GM18861 (cell line): Measurements from ENCODE around the gene LXN.
A peak's percentile ranks its signal among the peaks of the same experiment; 100 is the strongest.
"Not testable (repeated sequence)": the region's sequence is repeated elsewhere in the genome, so short reads cannot be mapped to it uniquely, and the experiment has no call there.

Experiments used
- ATAC-seq: cut with Tn5 transposase; IDR thresholded peaks from one replicate; pipeline ENCODE4 v1.9.1; 2021; ENCODE audit not compliant: unreplicated experiment

Gene LXN

GRCh38 chr3:158672215-158673176 is at the start of gene LXN:
LXN (minus strand) TSS chr3:158672648; CDS start chr3:158672478, 170 bp downstream.
- ATAC-seq = peak; percentile 99

- no peak for ATAC-seq
Measured at GRCh38 chr3:158722108-158722507, 49.7 kb upstream of the LXN start.

- no peak for ATAC-seq
Measured at GRCh38 chr3:158718490-158719170, 46.2 kb upstream of the LXN start.

- ATAC-seq = no peak
Measured at GRCh38 chr3:158717576-158717975, 45.1 kb upstream of the LXN start.

- ATAC-seq = no peak
Measured at GRCh38 chr3:158713094-158713499, 40.6 kb upstream of the LXN start.

- ATAC-seq = no peak
Measured at GRCh38 chr3:158712443-158712842, 40.0 kb upstream of the LXN start.

- ATAC-seq = no peak
Measured at GRCh38 chr3:158711886-158712285, 39.4 kb upstream of the LXN start.

- ATAC-seq = no peak
Measured at GRCh38 chr3:158710601-158711000, 38.2 kb upstream of the LXN start.

GRCh38 chr3:158709666-158710083 is 37.2 kb upstream of the LXN start:
- no peak for ATAC-seq

GRCh38 chr3:158703566-158703965 is 31.1 kb upstream of the LXN start:
- ATAC-seq = no peak

GRCh38 chr3:158702815-158703481 is 30.5 kb upstream of the LXN start:
- ATAC-seq = no peak

GRCh38 chr3:158701420-158702065 is 29.1 kb upstream of the LXN start:
- no peak for ATAC-seq

GRCh38 chr3:158700559-158700958 is 28.1 kb upstream of the LXN start:
- ATAC-seq = no peak

- no peak for ATAC-seq
Measured at GRCh38 chr3:158696618-158697017, 24.2 kb upstream of the LXN start.

- ATAC-seq = not testable (repeated sequence)
Measured at GRCh38 chr3:158693866-158694456, 21.5 kb upstream of the LXN start.

- ATAC-seq = no peak
Measured at GRCh38 chr3:158685159-158685558, 12.7 kb upstream of the LXN start.

- no peak for ATAC-seq
Measured at GRCh38 chr3:158683230-158683962, 10.9 kb upstream of the LXN start.

GRCh38 chr3:158680861-158681260 is 8.4 kb upstream of the LXN start:
- no peak for ATAC-seq

GRCh38 chr3:158679547-158680000 is 7.1 kb upstream of the LXN start:
- ATAC-seq = no peak

- ATAC-seq = no peak
Measured at GRCh38 chr3:158678687-158679086, 6.2 kb upstream of the LXN start.
